ENCODE data around the gene BRMS1L. TPM values are rescaled to one million over a fixed set of nuclear protein-coding genes. Genes with fewer than 3 reads are reported as not detected.

BRMS1L gene
- total RNA-seq, 2 experiments from 2014 or later, result 6.1 to 9.2 TPM

- no peaks in the 10 kb centered on the region for H3K27me3 Mint-ChIP-seq
- ChIA-PET CTCF (no interaction called here), POLR2A (no interaction called here)
- no peak for ATAC-seq (ENCODE audit: poor library complexity)
- Histone ChIP-seq H3K27me3 (ENCODE audit: control insufficient read depth in 1 of 2, insufficient read depth in 2 of 2, low read length in 2 of 2) (no peaks in the 10 kb centered on the region), H3K9me3 (ENCODE audit: control insufficient read depth in 1 of 2, insufficient read depth in 1 of 2, low read length in 2 of 2) (peaks cover 14 to 17% of the 10 kb centered on the region in 2 experiments), H3K4me1 (ENCODE audit: insufficient read depth, low read length) (peaks cover 2% of the 10 kb centered on the region), H3K36me3 (ENCODE audit: insufficient read depth, low read length) (no peaks in the 10 kb centered on the region), H3K27ac (ENCODE audit: low read depth in 1 of 2, low read length in 2 of 2) (no peak overlapping the region), H3K4me3 (ENCODE audit: low read length) (no peak overlapping the region)
- DNase-seq, result no peak
- intact Hi-C loops (cut with DNase I, micrococcal nuclease), result no loop called here
- peaks cover 23% of the 10 kb centered on the region for H3K4me1 Mint-ChIP-seq (ENCODE audit: low read depth)
- H3K36me3 Mint-ChIP-seq (ENCODE audit: low read depth), result peaks cover 45% of the 10 kb centered on the region
- no peak overlapping the region for H3K27ac Mint-ChIP-seq
- TF ChIP-seq CTCF (IDR thresholded peaks at IDR 0.05), result no peak
- peaks cover 9% of the 10 kb centered on the region for H3K9me3 Mint-ChIP-seq
- H3K4me3 Mint-ChIP-seq, result no peak overlapping the region
Observed at GRCh38 chr14:35779368-35779767, 46.8 kb upstream of the BRMS1L start.

GRCh38 chr14:35783699-35784098, 42.4 kb upstream of the BRMS1L start:
- no peaks in the 10 kb centered on the region for H3K27me3 Mint-ChIP-seq
- peaks cover 45% of the 10 kb centered on the region for H3K36me3 Mint-ChIP-seq (ENCODE audit: low read depth)
- no peaks in the 10 kb centered on the region for H3K36me3 ChIP-seq (ENCODE audit: insufficient read depth, low read length)

GRCh38 chr14:35786856-35787255, 39.3 kb upstream of the BRMS1L start:
- H3K4me1 ChIP-seq (ENCODE audit: insufficient read depth, low read length), result peaks cover 2% of the 10 kb centered on the region
- no peak overlapping the region for H3K4me3 ChIP-seq (ENCODE audit: low read length)
- Mint-ChIP-seq H3K27me3 (no peaks in the 10 kb centered on the region), H3K36me3 (ENCODE audit: low read depth) (peaks cover 41% of the 10 kb centered on the region), H3K27ac (no peak overlapping the region), H3K4me3 (no peak overlapping the region), H3K9me3 (no peaks in the 10 kb centered on the region), H3K4me1 (ENCODE audit: low read depth) (peaks cover 52% of the 10 kb centered on the region)
- no peak overlapping the region for H3K27ac ChIP-seq (ENCODE audit: low read depth in 1 of 2, low read length in 2 of 2)
- ChIA-PET POLR2A (no interaction called here), CTCF (interaction anchor here (0.7 kb wide), 1 partner anchor 9 kb away, joined by 4 read pairs; no protein-coding TSS in a partner anchor)
- intact Hi-C loops (cut with DNase I, micrococcal nuclease), result no loop called here
- H3K27me3 ChIP-seq (ENCODE audit: control insufficient read depth in 1 of 2, insufficient read depth in 2 of 2, low read length in 2 of 2), result no peaks in the 10 kb centered on the region
- peaks cover 0 to 5% of the 10 kb centered on the region in 2 experiments for H3K9me3 ChIP-seq (ENCODE audit: control insufficient read depth in 1 of 2, insufficient read depth in 1 of 2, low read length in 2 of 2)
- no peaks in the 10 kb centered on the region for H3K36me3 ChIP-seq (ENCODE audit: insufficient read depth, low read length)
- ATAC-seq (ENCODE audit: poor library complexity) (no peak), DNase-seq (no peak)
- no peak for TF ChIP-seq CTCF (IDR thresholded peaks at IDR 0.05)

More at GRCh38 chr14:35783699-35784098, 42.4 kb upstream of the BRMS1L start:
- no peak for ATAC-seq (ENCODE audit: poor library complexity)
- no peak for TF ChIP-seq CTCF (IDR thresholded peaks at IDR 0.05)
- Mint-ChIP-seq H3K4me3 (no peak overlapping the region), H3K9me3 (peaks cover 9% of the 10 kb centered on the region), H3K27ac (no peak overlapping the region), H3K4me1 (ENCODE audit: low read depth) (peaks cover 46% of the 10 kb centered on the region)
- Histone ChIP-seq H3K4me1 (ENCODE audit: insufficient read depth, low read length) (peaks cover 4% of the 10 kb centered on the region), H3K9me3 (ENCODE audit: control insufficient read depth in 1 of 2, insufficient read depth in 1 of 2, low read length in 2 of 2) (peaks cover 14 to 17% of the 10 kb centered on the region in 2 experiments), H3K4me3 (ENCODE audit: low read length) (no peak overlapping the region), H3K27ac (ENCODE audit: low read depth in 1 of 2, low read length in 2 of 2) (no peak overlapping the region), H3K27me3 (ENCODE audit: control insufficient read depth in 1 of 2, insufficient read depth in 2 of 2, low read length in 2 of 2) (no peaks in the 10 kb centered on the region)
- intact Hi-C loops (cut with DNase I, micrococcal nuclease), result no loop called here
- ChIA-PET POLR2A (no interaction called here), CTCF (no interaction called here)
- no peak for DNase-seq
